Measurements from ENCODE around the gene CYP2E1.

The CYP2E1 gene

DNA sequence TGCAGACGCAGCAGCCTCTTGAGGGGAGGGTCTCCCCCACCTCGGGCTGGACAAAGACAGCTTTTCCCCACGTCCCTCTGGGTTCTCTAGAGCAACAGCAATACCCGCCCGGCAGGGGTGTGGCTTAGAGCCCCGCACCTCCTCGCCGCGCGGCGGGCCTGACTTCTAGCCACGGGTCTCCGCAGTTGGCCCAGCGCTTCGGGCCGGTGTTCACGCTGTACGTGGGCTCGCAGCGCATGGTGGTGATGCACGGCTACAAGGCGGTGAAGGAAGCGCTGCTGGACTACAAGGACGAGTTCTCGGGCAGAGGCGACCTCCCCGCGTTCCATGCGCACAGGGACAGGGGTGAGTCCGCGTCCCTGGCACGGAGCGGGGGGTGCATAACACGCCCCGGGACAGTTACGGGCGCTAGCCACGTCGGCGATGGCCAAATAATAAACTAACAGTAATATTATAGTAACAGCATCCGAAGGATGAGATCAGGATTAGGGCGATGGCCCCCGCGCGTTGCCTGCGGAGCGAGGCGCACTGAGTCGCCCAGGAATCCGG lies 1.2 kb downstream of the CYP2E1 start:
- TF ChIP-seq, protein P1, sequence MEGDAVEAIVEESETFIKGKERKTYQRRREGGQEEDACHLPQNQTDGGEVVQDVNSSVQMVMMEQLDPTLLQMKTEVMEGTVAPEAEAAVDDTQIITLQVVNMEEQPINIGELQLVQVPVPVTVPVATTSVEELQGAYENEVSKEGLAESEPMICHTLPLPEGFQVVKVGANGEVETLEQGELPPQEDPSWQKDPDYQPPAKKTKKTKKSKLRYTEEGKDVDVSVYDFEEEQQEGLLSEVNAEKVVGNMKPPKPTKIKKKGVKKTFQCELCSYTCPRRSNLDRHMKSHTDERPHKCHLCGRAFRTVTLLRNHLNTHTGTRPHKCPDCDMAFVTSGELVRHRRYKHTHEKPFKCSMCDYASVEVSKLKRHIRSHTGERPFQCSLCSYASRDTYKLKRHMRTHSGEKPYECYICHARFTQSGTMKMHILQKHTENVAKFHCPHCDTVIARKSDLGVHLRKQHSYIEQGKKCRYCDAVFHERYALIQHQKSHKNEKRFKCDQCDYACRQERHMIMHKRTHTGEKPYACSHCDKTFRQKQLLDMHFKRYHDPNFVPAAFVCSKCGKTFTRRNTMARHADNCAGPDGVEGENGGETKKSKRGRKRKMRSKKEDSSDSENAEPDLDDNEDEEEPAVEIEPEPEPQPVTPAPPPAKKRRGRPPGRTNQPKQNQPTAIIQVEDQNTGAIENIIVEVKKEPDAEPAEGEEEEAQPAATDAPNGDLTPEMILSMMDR (IDR thresholded peaks at IDR 0.05; ENCODE audit: low read length, missing control alignments): no peak
- H3K4me3 ChIP-seq (replicated peaks; ENCODE audit: low read depth, low read length): no peak overlapping the region
- DNase-seq (ENCODE audit: low read depth): no peak

DNA sequence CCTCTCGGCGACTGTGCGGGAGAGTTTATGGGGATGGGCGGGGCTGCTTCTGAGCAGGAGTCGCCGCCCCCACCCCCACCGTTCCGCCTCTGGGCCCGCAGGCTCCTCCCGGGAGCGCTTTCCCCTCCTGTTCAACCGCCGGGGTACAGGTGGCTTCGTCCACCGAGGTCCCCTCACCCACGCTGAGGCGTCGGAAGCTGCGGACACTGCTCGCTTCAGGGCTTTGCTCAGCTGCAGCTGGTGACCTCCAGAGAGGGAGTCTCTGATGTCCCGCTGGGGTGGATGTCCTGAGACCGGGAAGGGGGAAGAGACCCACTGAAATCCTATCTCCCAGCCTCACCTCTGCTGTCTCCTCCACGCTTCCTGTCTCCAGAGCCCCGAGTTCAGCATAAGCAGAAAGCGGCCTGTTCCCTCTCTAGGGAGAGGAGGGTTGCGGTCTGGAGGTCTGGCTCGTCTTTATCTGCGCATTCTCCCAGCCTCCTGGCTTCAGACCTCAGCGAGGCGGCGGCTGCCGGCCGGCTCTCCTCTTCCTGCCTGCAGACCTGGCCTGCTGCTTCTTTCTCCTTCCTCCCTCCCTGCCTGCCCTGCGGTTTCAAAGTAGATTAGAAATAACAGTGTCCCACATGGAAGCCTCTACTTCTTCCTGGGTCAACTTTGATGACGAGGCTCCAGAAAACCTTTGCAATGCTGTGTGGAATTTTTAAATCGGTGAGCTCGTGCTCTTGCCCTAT lies 1.8 kb downstream of the CYP2E1 start:
- TF ChIP-seq, protein P1 (IDR thresholded peaks at IDR 0.05; ENCODE audit: low read length, missing control alignments): no peak
- no peak overlapping the region for H3K4me3 ChIP-seq (replicated peaks; ENCODE audit: low read depth, low read length)
- DNase-seq (ENCODE audit: low read depth): peak; percentile 10

DNA sequence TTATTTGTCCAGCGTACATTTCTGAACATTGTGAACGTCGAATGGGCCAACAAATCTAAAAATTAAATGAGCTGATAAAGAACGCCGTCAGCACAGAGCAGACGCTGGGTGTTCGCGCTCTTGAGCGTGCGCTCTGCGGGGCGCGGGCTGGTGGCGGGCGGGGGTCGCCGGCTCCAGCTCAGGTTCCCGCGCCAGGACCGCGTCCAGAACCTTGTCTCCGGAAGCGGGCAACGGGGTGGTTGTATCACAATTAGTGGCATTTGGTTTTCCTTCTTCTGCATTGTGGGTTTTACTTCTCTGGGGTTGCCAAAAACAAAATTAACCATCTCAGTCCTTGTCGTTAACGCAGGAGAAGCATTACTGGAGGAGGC lies 2.4 kb downstream of the CYP2E1 start:
- TF ChIP-seq, protein P1 (IDR thresholded peaks at IDR 0.05; ENCODE audit: low read length, missing control alignments): no peak
- no peak overlapping the region for H3K4me3 ChIP-seq (replicated peaks; ENCODE audit: low read depth, low read length)
- no peak for DNase-seq (ENCODE audit: low read depth)

DNA sequence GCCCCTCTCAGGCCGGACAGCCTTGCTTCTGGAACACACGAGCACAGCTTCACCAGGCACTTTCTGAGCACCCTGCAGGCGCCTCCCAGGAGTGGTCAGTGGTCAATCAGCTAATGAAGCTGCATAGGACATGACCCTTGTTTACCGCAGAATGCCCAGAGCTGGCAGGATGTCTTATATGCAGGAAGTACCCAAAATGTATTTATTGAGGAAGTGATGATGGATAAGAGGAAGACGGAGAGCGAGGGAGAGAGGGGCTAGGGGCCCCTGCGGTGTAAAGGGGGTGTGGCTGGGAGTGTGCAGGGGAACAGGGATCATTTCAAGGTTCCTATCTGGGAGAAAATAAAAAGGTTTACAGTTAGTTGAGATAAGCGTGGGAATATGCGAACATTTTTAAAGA lies 3.3 kb downstream of the CYP2E1 start:
- DNase-seq (ENCODE audit: low read depth): no peak
- TF ChIP-seq, protein P1 (IDR thresholded peaks at IDR 0.05; ENCODE audit: low read length, missing control alignments): no peak
- no peak overlapping the region for H3K4me3 ChIP-seq (replicated peaks; ENCODE audit: low read depth, low read length)

DNA sequence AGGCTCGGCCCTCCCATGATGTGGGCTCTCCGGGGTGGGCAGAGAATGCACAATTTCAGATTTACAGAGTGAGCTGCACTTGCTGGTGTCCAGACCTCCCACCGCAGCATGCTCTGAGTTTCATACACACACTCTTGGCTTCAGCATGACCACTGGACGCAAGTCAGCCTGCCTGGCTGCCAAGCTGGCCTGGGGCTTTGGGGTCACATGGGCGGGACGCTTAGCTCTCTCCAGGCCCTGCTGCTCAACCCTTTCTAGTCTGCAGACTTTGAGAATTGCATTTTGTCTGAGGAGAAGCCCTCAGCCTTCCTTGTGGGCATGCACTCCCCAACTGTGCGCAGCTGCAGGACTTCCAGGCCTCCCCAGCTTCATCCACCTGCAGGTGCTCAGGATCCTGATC lies 5.7 kb downstream of the CYP2E1 start:
- no peak overlapping the region for H3K4me3 ChIP-seq (replicated peaks; ENCODE audit: low read depth, low read length)
- TF ChIP-seq, protein P1 (IDR thresholded peaks at IDR 0.05; ENCODE audit: low read length, missing control alignments): no peak
- DNase-seq (ENCODE audit: low read depth): no peak

DNA sequence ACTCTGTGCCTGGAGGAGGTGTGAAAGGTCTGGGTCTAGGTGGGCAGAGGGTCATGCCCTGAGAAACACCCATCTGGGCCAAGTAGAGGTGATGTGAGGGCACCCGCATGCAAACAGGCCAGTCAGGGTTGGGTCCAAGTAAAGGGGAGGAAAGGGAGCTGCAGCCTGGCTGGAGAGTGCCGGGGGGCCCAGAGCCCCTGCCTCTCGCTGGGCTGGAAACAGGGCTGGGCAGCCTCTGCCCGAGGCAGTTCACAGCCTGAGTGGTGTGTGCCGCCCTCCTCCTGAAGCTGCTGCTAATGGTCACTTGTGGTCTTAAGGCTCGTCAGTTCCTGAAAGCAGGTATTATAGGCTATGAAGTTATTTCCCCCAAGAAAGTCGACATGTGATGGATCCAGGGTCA lies 7.3 kb downstream of the CYP2E1 start:
- TF ChIP-seq, protein P1 (IDR thresholded peaks at IDR 0.05; ENCODE audit: low read length, missing control alignments): no peak
- no peak for DNase-seq (ENCODE audit: low read depth)

DNA sequence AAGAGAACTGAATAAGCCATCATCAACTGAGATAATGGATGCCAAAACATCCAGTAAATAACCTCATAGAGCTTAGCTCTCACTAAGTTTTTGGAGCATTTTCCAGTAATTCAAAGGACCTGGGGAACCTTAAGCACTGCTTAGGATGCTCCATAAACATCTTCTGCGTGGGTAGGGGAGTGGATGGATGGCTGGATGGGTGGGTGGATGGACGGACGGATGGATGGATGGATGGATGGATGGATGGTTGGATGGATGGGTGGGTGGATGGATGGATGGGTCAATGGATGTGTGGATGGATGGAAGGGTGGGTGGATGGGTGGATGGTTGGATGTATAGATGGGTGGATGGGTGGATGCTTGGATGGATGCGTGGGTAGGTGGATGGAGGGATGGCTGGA lies 9.0 kb downstream of the CYP2E1 start:
- DNase-seq (ENCODE audit: low read depth): no peak
- no peak overlapping the region for H3K4me3 ChIP-seq (replicated peaks; ENCODE audit: low read depth, low read length)
- TF ChIP-seq, protein P1 (IDR thresholded peaks at IDR 0.05; ENCODE audit: low read length, missing control alignments): no peak

More for the DNA sequence above, 7.3 kb downstream of the CYP2E1 start:
- H3K4me3 ChIP-seq (replicated peaks; ENCODE audit: low read depth, low read length): no peak overlapping the region
